ENCODE data around the gene BPIFB2. TPM values are rescaled to one million over a fixed set of nuclear protein-coding genes. Genes with fewer than 3 reads are reported as not detected.

The BPIFB2 gene
- total RNA-seq, 1 experiment from 2014 or later: not detected

- TF ChIP-seq SIN3A (IDR thresholded peaks at IDR 0.05; ENCODE audit: borderline replicate concordance, insufficient read depth, low read depth, low read length) (no peak), POLR2AphosphoS5 (IDR thresholded peaks at IDR 0.05; ENCODE audit: low read depth, low read length) (no peak), TCF7L2 (IDR thresholded peaks at IDR 0.05; ENCODE audit: low read depth, low read length) (no peak), CTCF (IDR thresholded peaks at IDR 0.05) (no peak)
- TF ChIP-seq, protein P1, sequence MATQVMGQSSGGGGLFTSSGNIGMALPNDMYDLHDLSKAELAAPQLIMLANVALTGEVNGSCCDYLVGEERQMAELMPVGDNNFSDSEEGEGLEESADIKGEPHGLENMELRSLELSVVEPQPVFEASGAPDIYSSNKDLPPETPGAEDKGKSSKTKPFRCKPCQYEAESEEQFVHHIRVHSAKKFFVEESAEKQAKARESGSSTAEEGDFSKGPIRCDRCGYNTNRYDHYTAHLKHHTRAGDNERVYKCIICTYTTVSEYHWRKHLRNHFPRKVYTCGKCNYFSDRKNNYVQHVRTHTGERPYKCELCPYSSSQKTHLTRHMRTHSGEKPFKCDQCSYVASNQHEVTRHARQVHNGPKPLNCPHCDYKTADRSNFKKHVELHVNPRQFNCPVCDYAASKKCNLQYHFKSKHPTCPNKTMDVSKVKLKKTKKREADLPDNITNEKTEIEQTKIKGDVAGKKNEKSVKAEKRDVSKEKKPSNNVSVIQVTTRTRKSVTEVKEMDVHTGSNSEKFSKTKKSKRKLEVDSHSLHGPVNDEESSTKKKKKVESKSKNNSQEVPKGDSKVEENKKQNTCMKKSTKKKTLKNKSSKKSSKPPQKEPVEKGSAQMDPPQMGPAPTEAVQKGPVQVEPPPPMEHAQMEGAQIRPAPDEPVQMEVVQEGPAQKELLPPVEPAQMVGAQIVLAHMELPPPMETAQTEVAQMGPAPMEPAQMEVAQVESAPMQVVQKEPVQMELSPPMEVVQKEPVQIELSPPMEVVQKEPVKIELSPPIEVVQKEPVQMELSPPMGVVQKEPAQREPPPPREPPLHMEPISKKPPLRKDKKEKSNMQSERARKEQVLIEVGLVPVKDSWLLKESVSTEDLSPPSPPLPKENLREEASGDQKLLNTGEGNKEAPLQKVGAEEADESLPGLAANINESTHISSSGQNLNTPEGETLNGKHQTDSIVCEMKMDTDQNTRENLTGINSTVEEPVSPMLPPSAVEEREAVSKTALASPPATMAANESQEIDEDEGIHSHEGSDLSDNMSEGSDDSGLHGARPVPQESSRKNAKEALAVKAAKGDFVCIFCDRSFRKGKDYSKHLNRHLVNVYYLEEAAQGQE (IDR thresholded peaks at IDR 0.05; ENCODE audit: insufficient read depth in 1 of 2, low read depth in 2 of 2, low read length in 1 of 2): no peak
- peaks cover 6% of the 10 kb centered on the region; the same call in 1 of the 2 replicates for H3K4me1 ChIP-seq (ENCODE audit: control insufficient read depth, insufficient read depth, low read length)
- CTCF ChIA-PET: no interaction called here
- no TSS peak for BruUV-seq (replicated peaks)
- in situ Hi-C loops (cut with HindIII; ENCODE audit: low pct_unique_long_range_greater_than_20kb, low sequenced_read_pairs) (no loop called here), intact Hi-C loops (cut with micrococcal nuclease; ENCODE audit: unreplicated experiment) (no loop called here)
- no peak for DNase-seq (ENCODE audit: low read depth, low spot score)
- no peaks in the 10 kb centered on the region for H3K36me3 ChIP-seq (ENCODE audit: control insufficient read depth, insufficient read depth, low read length)
- H3K27ac ChIP-seq (ENCODE audit: low read length): no peak overlapping the region
- ATAC-seq: no peak
- POLR2A ChIA-PET: no interaction called here
- no peaks in the 10 kb centered on the region for H3K27me3 ChIP-seq (ENCODE audit: control insufficient read depth, insufficient read depth, low read length)
- H3K9me3 ChIP-seq (ENCODE audit: control insufficient read depth, insufficient read depth, low read depth, low read length): no peaks in the 10 kb centered on the region
- H3K4me3 ChIP-seq (ENCODE audit: low read depth in 2 of 2, low read length in 2 of 2): no peak overlapping the region
These were observed 31.5 kb upstream of the BPIFB2 start for GRCh38 chr20:32975698-32976674.

- in situ Hi-C loops (cut with HindIII; ENCODE audit: low pct_unique_long_range_greater_than_20kb, low sequenced_read_pairs): no loop called here
- ChIA-PET POLR2A (no interaction called here), CTCF (no interaction called here)
- no TSS peak for BruUV-seq (replicated peaks)
- ATAC-seq (no peak), DNase-seq (ENCODE audit: low read depth, low spot score) (no peak)
- Histone ChIP-seq H3K9me3 (ENCODE audit: control insufficient read depth, insufficient read depth, low read depth, low read length) (no peaks in the 10 kb centered on the region), H3K36me3 (ENCODE audit: control insufficient read depth, insufficient read depth, low read length) (no peaks in the 10 kb centered on the region), H3K4me1 (ENCODE audit: control insufficient read depth, insufficient read depth, low read length) (peaks cover 5% of the 10 kb centered on the region; the same call in 1 of the 2 replicates), H3K27ac (ENCODE audit: low read length) (no peak overlapping the region), H3K27me3 (ENCODE audit: control insufficient read depth, insufficient read depth, low read length) (no peaks in the 10 kb centered on the region), H3K4me3 (ENCODE audit: low read depth in 2 of 2, low read length in 2 of 2) (no peak overlapping the region)
- intact Hi-C loops (cut with micrococcal nuclease; ENCODE audit: unreplicated experiment): no loop called here
- TF ChIP-seq SIN3A (IDR thresholded peaks at IDR 0.05; ENCODE audit: borderline replicate concordance, insufficient read depth, low read depth, low read length): no peak
- no peak for TF ChIP-seq CTCF (IDR thresholded peaks at IDR 0.05)
- TF ChIP-seq, protein P1 (IDR thresholded peaks at IDR 0.05; ENCODE audit: insufficient read depth in 1 of 2, low read depth in 2 of 2, low read length in 1 of 2): no peak
- TF ChIP-seq TCF7L2 (IDR thresholded peaks at IDR 0.05; ENCODE audit: low read depth, low read length): no peak
These were observed 30.8 kb upstream of the BPIFB2 start for GRCh38 chr20:32976746-32977145.

Data from Panc1 (cell line).